ENCODE data around the gene ELF2. TPM values are rescaled to one million over a fixed set of nuclear protein-coding genes. Genes with fewer than 3 reads are reported as not detected.

The ELF2 gene
- total RNA-seq, 1 donor from 2014 or later, result 44.3 TPM

GRCh38 chr4:139170932-139171331 lies 6.1 kb downstream of the ELF2 start:
- DNase-seq (ENCODE audit: low spot score), result no peak
- Mint-ChIP-seq H3K4me1 (peaks cover 15% of the 10 kb centered on the region), H3K27ac (no peak overlapping the region), H3K9me3 (no peaks in the 10 kb centered on the region), H3K4me3 (no peak overlapping the region), H3K27me3 (ENCODE audit: insufficient read depth, low read depth) (no peaks in the 10 kb centered on the region), H3K36me3 (no peaks in the 10 kb centered on the region)
- Histone ChIP-seq H3K9ac (no peak overlapping the region), H3K4me3 (no peak overlapping the region), H3K9me3 (ENCODE audit: low read depth) (no peaks in the 10 kb centered on the region), H2AFZ (replicated peaks) (no peak overlapping the region), H3K79me2 (ENCODE audit: low read depth) (peaks cover 94% of the 10 kb centered on the region), H3K4me2 (no peak overlapping the region), H3F3A (ENCODE audit: low read depth) (peaks cover 29% of the 10 kb centered on the region), H3K27me3 (peaks cover 4% of the 10 kb centered on the region), H4K20me1 (ENCODE audit: low read depth) (peaks cover 52% of the 10 kb centered on the region), H3K4me1 (peaks cover 9% of the 10 kb centered on the region), H3K27ac (no peak overlapping the region), H3K36me3 (no peaks in the 10 kb centered on the region)
- no peak for TF ChIP-seq EZH2phosphoT487 (IDR thresholded peaks at IDR 0.05)
- TF ChIP-seq EZH2 (IDR thresholded peaks at IDR 0.05), result no peak
- no peak for TF ChIP-seq CTCF (IDR thresholded peaks at IDR 0.05)

GRCh38 chr4:139167774-139168444 lies 9.1 kb downstream of the ELF2 start:
- H3K9ac ChIP-seq, result no peak overlapping the region
- peaks cover 2% of the 10 kb centered on the region for H3K36me3 Mint-ChIP-seq
- no peak overlapping the region for H3K27ac Mint-ChIP-seq
- peaks cover 25% of the 10 kb centered on the region for H4K20me1 ChIP-seq (ENCODE audit: low read depth)
- H3K79me2 ChIP-seq (ENCODE audit: low read depth), result peaks cover 92% of the 10 kb centered on the region
- H3F3A ChIP-seq (ENCODE audit: low read depth), result peaks cover 18% of the 10 kb centered on the region
- H3K27me3 ChIP-seq, result no peaks in the 10 kb centered on the region
- DNase-seq (ENCODE audit: low spot score), result no peak
- no peaks in the 10 kb centered on the region for H3K4me1 ChIP-seq
- H3K36me3 ChIP-seq, result no peaks in the 10 kb centered on the region
- no peak overlapping the region for H3K4me2 ChIP-seq
- H3K4me3 ChIP-seq, result no peak overlapping the region
- H3K4me1 Mint-ChIP-seq, result peaks cover 4% of the 10 kb centered on the region
- H3K4me3 Mint-ChIP-seq, result no peak overlapping the region
- H3K9me3 Mint-ChIP-seq, result no peaks in the 10 kb centered on the region
- no peaks in the 10 kb centered on the region for H3K27me3 Mint-ChIP-seq (ENCODE audit: insufficient read depth, low read depth)
- no peak for TF ChIP-seq EZH2phosphoT487 (IDR thresholded peaks at IDR 0.05)
- TF ChIP-seq EZH2 (IDR thresholded peaks at IDR 0.05), result no peak
- peak; percentile 42 for TF ChIP-seq CTCF (IDR thresholded peaks at IDR 0.05)
- H3K27ac ChIP-seq, result no peak overlapping the region
- no peaks in the 10 kb centered on the region for H3K9me3 ChIP-seq (ENCODE audit: low read depth)
- H2AFZ ChIP-seq (replicated peaks), result no peak overlapping the region

- Histone ChIP-seq H3F3A (ENCODE audit: low read depth) (peaks cover 18% of the 10 kb centered on the region), H3K4me3 (no peak overlapping the region), H3K27ac (no peak overlapping the region), H3K79me2 (ENCODE audit: low read depth) (peaks cover 91% of the 10 kb centered on the region), H4K20me1 (ENCODE audit: low read depth) (peaks cover 13% of the 10 kb centered on the region), H2AFZ (replicated peaks) (no peak overlapping the region), H3K27me3 (no peaks in the 10 kb centered on the region), H3K9ac (no peak overlapping the region), H3K9me3 (ENCODE audit: low read depth) (no peaks in the 10 kb centered on the region), H3K4me1 (peaks cover 8% of the 10 kb centered on the region), H3K36me3 (no peaks in the 10 kb centered on the region), H3K4me2 (no peak overlapping the region)
- no peaks in the 10 kb centered on the region for H3K9me3 Mint-ChIP-seq
- no peak overlapping the region for H3K4me3 Mint-ChIP-seq
- no peak for DNase-seq (ENCODE audit: low spot score)
- H3K27ac Mint-ChIP-seq, result no peak overlapping the region
- peaks cover 5% of the 10 kb centered on the region for H3K4me1 Mint-ChIP-seq
- H3K36me3 Mint-ChIP-seq, result peaks cover 6% of the 10 kb centered on the region
- H3K27me3 Mint-ChIP-seq (ENCODE audit: insufficient read depth, low read depth), result no peaks in the 10 kb centered on the region
- TF ChIP-seq EZH2 (IDR thresholded peaks at IDR 0.05) (no peak), EZH2phosphoT487 (IDR thresholded peaks at IDR 0.05) (no peak), CTCF (IDR thresholded peaks at IDR 0.05) (no peak)
Measured at GRCh38 chr4:139164731-139165130, 12.3 kb downstream of the ELF2 start.
